Retinal pigment epithelial cell (primary cell): ENCODE data around the gene VEZT.
"Not testable (repeated sequence)": the region's sequence is repeated elsewhere in the genome, so short reads cannot be mapped to it uniquely, and the experiment has no call there.

Experiments used
- DNase-seq: peaks from one replicate; pipeline ENCODE4 v3.0.0-alpha.2; 2010; ENCODE audit warnings: low read depth
- H3K4me3 ChIP-seq: 2 replicates; pipeline ENCODE4 v1.5.1; 2011; ENCODE audit warnings: mild to moderate bottlenecking, low read length, control low read depth, moderate library complexity
- TF ChIP-seq, protein P1 (sequence below): conservative IDR thresholded peaks from 2 replicates; pipeline ENCODE4 v1.5.1; 2011; ENCODE audit warnings: low read depth, low read length, control low read depth, inconsistent platforms

Gene VEZT

GRCh38 chr12:95191060-95191696 lies 26.4 kb upstream of the VEZT start:
- DNase-seq, result no peak
- TF ChIP-seq, protein P1, sequence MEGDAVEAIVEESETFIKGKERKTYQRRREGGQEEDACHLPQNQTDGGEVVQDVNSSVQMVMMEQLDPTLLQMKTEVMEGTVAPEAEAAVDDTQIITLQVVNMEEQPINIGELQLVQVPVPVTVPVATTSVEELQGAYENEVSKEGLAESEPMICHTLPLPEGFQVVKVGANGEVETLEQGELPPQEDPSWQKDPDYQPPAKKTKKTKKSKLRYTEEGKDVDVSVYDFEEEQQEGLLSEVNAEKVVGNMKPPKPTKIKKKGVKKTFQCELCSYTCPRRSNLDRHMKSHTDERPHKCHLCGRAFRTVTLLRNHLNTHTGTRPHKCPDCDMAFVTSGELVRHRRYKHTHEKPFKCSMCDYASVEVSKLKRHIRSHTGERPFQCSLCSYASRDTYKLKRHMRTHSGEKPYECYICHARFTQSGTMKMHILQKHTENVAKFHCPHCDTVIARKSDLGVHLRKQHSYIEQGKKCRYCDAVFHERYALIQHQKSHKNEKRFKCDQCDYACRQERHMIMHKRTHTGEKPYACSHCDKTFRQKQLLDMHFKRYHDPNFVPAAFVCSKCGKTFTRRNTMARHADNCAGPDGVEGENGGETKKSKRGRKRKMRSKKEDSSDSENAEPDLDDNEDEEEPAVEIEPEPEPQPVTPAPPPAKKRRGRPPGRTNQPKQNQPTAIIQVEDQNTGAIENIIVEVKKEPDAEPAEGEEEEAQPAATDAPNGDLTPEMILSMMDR, result no peak

GRCh38 chr12:95192271-95192670 lies 25.3 kb upstream of the VEZT start:
- TF ChIP-seq, protein P1, result no peak
- no peak overlapping the region for H3K4me3 ChIP-seq
- DNase-seq, result no peak

More at GRCh38 chr12:95191060-95191696, 26.4 kb upstream of the VEZT start:
- no peak overlapping the region for H3K4me3 ChIP-seq

- TF ChIP-seq, protein P1, result no peak
- no peak for DNase-seq
- H3K4me3 ChIP-seq, result no peak overlapping the region
Measured at GRCh38 chr12:95193139-95193538, 24.5 kb upstream of the VEZT start.

GRCh38 chr12:95195122-95195521 lies 22.5 kb upstream of the VEZT start:
- DNase-seq, result no peak
- H3K4me3 ChIP-seq, result no peak overlapping the region
- TF ChIP-seq, protein P1, result no peak

- DNase-seq, H3K4me3 ChIP-seq: not testable (repeated sequence)
Measured at GRCh38 chr12:95196875-95197569, 20.6 kb upstream of the VEZT start.

DNA sequence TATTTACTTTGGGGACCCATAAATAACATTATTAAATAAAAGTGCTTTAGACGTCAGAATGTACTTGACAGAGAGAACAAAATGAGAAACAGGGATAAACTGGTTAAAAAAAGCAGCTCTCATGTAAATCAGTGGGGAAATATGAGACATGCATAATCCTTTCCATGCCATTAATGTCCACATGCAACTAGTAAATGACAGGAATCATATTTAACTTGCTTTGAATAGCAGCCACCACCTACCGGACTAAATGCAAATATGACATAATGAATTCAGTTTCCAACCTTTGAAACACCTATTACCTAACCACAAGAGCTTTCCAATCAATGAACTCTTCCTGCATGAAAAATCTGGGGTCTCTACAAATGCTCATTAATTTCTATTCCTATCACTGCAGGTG lies 20.0 kb upstream of the VEZT start:
- TF ChIP-seq, protein P1, result no peak
- DNase-seq, result no peak
- no peak overlapping the region for H3K4me3 ChIP-seq

GRCh38 chr12:95198914-95199313 lies 18.7 kb upstream of the VEZT start:
- DNase-seq, result no peak
- TF ChIP-seq, protein P1, result no peak
- H3K4me3 ChIP-seq, result no peak overlapping the region
